Fibroblast of lung (primary cell): Measurements from ENCODE around the gene WDR3. TPM values are rescaled to one million over a fixed set of nuclear protein-coding genes. Genes with fewer than 3 reads are reported as not detected.

Source experiments
- DNase-seq, 2 donors: peaks; one replicate each; pipeline versions ENCODE4 v3.0.0 to v3.0.0-alpha.2; 2010; ENCODE audit warnings: low read depth in 2 of 2
- H2AFZ ChIP-seq: 2 replicates; pipeline ENCODE4 v1.5.1; 2012; ENCODE audit warnings: low read length, control low read depth, inconsistent platforms
- H3K27ac ChIP-seq: 2 replicates; pipeline ENCODE4 v1.5.1; 2011; ENCODE audit warnings: low read length, control low read depth; ENCODE audit not compliant: insufficient read depth
- H3K27me3 ChIP-seq: 2 replicates; pipeline ENCODE4 v1.5.1; 2011; ENCODE audit warnings: mild to moderate bottlenecking, low read length; ENCODE audit not compliant: control insufficient read depth, insufficient read depth
- H3K36me3 ChIP-seq: 2 replicates; pipeline ENCODE4 v1.5.1; 2011; ENCODE audit warnings: low read length; ENCODE audit not compliant: control insufficient read depth, insufficient read depth
- H3K4me1 ChIP-seq: 2 replicates; pipeline ENCODE4 v1.5.1; 2011; ENCODE audit warnings: low read length; ENCODE audit not compliant: control insufficient read depth, insufficient read depth; ENCODE audit errors: extremely low read depth
- H3K4me2 ChIP-seq: 2 replicates; pipeline ENCODE4 v1.5.1; 2011; ENCODE audit warnings: low read length, control low read depth; ENCODE audit not compliant: insufficient read depth; ENCODE audit errors: extremely low read depth
- H3K4me3 ChIP-seq, 4 experiments: fragments of 200-600 bp in 1 of 4; sonication (generic) in 1 of 4; replicated peaks in 1 of 4; 2 replicates each; pipeline ENCODE4 v1.5.1; 2011 to 2016; ENCODE audit warnings: low read length in 4 of 4, low read depth in 3 of 4, mild to moderate bottlenecking in 3 of 4, control low read depth in 2 of 4, inconsistent platforms in 1 of 4, mixed read lengths in 1 of 4; ENCODE audit not compliant: insufficient read depth in 1 of 4; ENCODE audit errors: control extremely low read depth in 1 of 4
- H3K79me2 ChIP-seq: 2 replicates; pipeline ENCODE4 v1.5.1; 2012; ENCODE audit warnings: mild to moderate bottlenecking, low read length, inconsistent platforms; ENCODE audit not compliant: control insufficient read depth, insufficient read depth
- H3K9ac ChIP-seq: 2 replicates; pipeline ENCODE4 v1.5.1; 2011; ENCODE audit warnings: mild to moderate bottlenecking, low read length, control low read depth; ENCODE audit not compliant: insufficient read depth
- H3K9me3 ChIP-seq: 2 replicates; pipeline ENCODE4 v1.5.1; 2012; ENCODE audit warnings: low read depth, low read length; ENCODE audit not compliant: control insufficient read depth, insufficient read depth
- H4K20me1 ChIP-seq: 2 replicates; pipeline ENCODE4 v1.5.1; 2011; ENCODE audit warnings: low read length; ENCODE audit not compliant: control insufficient read depth, insufficient read depth; ENCODE audit errors: extremely low read depth
- CTCF ChIP-seq, 2 donors: IDR thresholded peaks in 1 of 2; conservative IDR thresholded peaks in 1 of 2; 1 replicate in 1 of 2; 2 replicates in 1 of 2; pipeline ENCODE4 v1.5.1; 2011 to 2012; ENCODE audit warnings: low read length in 2 of 2, control low read depth in 1 of 2, inconsistent platforms in 1 of 2, low read depth in 1 of 2, mild to moderate bottlenecking in 1 of 2
- EZH2 ChIP-seq: IDR thresholded peaks from 2 replicates; pipeline ENCODE4 v1.5.1; 2012; ENCODE audit warnings: low read length, control low read depth, mild to moderate bottlenecking; ENCODE audit errors: missing control alignments
- polyA plus RNA-seq, 2 donors: library from polyadenylated mRNA; depleted of rRNA in 1 of 2; stranded (reverse) in 1 of 2; unstranded in 1 of 2; fragments of >200 nt; gene quantifications; 2 replicates each; pipeline ENCODE4 v1.2.1, GENCODE V29; 2011 to 2012; ENCODE audit warnings: missing spikeins in 1 of 2
- total RNA-seq: library from RNA; depleted of rRNA; stranded (reverse); fragments of >200 nt; gene quantifications from 2 replicates; pipeline ENCODE4 v1.2.1, GENCODE V29; 2014

The WDR3 gene
- total and polyA plus RNA-seq, 2 donors (not counting 1 experiment from before 2014, with no cell fraction given): 15.7 to 17.4 TPM

- Histone ChIP-seq H3K4me2 (no peak overlapping the region), H3K27ac (no peak overlapping the region), H3K27me3 (no peaks in the 10 kb centered on the region), H2AFZ (no peak overlapping the region), H3K79me2 (no peaks in the 10 kb centered on the region), H3K4me3 (no peak overlapping the region), H3K9me3 (no peaks in the 10 kb centered on the region), H3K4me1 (no peaks in the 10 kb centered on the region), H3K9ac (no peak overlapping the region), H3K36me3 (peaks cover 15% of the 10 kb centered on the region), H4K20me1 (no peaks in the 10 kb centered on the region)
- TF ChIP-seq EZH2: no peak
- no peak for TF ChIP-seq CTCF (conservative IDR thresholded peaks at IDR 0.05 in 1 of 2, IDR thresholded peaks at IDR 0.05 in 1 of 2; ENCODE audit: low read depth in 1 of 2, low read length in 2 of 2)
- DNase-seq: peak; percentile 8 to 40
Measured at GRCh38 chr1:117942293-117942692, 12.8 kb downstream of the WDR3 start.

- no peak for TF ChIP-seq CTCF (conservative IDR thresholded peaks at IDR 0.05 in 1 of 2, IDR thresholded peaks at IDR 0.05 in 1 of 2; ENCODE audit: low read depth in 1 of 2, low read length in 2 of 2)
- no peak for TF ChIP-seq EZH2
- Histone ChIP-seq H3K36me3 (peaks cover 5% of the 10 kb centered on the region), H3K4me2 (no peak overlapping the region), H3K27ac (no peak overlapping the region), H3K4me1 (no peaks in the 10 kb centered on the region), H3K4me3 (no peak overlapping the region), H2AFZ (no peak overlapping the region), H3K27me3 (no peaks in the 10 kb centered on the region), H3K9ac (no peak overlapping the region), H3K9me3 (no peaks in the 10 kb centered on the region), H3K79me2 (no peaks in the 10 kb centered on the region), H4K20me1 (no peaks in the 10 kb centered on the region)
- DNase-seq: no peak
Measured at GRCh38 chr1:117952386-117952785, 22.8 kb downstream of the WDR3 start.

GRCh38 chr1:117959364-117959763, 29.8 kb downstream of the WDR3 start:
- H3K27ac ChIP-seq: no peak overlapping the region
- H3K36me3 ChIP-seq: peaks cover 5% of the 10 kb centered on the region
- DNase-seq: peak in 1 of 2 donors; percentile 59

More at GRCh38 chr1:117959364-117959763, 29.8 kb downstream of the WDR3 start:
- no peak overlapping the region for H3K9ac ChIP-seq
- no peak overlapping the region for H3K4me3 ChIP-seq
- H3K4me2 ChIP-seq: no peak overlapping the region
- TF ChIP-seq EZH2 (no peak), CTCF (conservative IDR thresholded peaks at IDR 0.05 in 1 of 2, IDR thresholded peaks at IDR 0.05 in 1 of 2; ENCODE audit: low read depth in 1 of 2, low read length in 2 of 2) (no peak)
- H3K4me1 ChIP-seq: no peaks in the 10 kb centered on the region
- no peak overlapping the region for H2AFZ ChIP-seq
- no peaks in the 10 kb centered on the region for H3K9me3 ChIP-seq
- no peaks in the 10 kb centered on the region for H3K27me3 ChIP-seq
- no peaks in the 10 kb centered on the region for H3K79me2 ChIP-seq
- H4K20me1 ChIP-seq: no peaks in the 10 kb centered on the region
